NOMO-1 treated with dmso at 0.1 percent for 144 hours (cell line): ENCODE results near the gene DMXL1.
A peak's percentile ranks its signal among the peaks of the same experiment; 100 is the strongest.

ENCODE experiments used
- DNase-seq: peaks from one replicate; lab custom pipeline; 2025; ENCODE audit not compliant: unreplicated experiment; lab: John Stamatoyannopoulos, UW

DMXL1 gene, protein sequence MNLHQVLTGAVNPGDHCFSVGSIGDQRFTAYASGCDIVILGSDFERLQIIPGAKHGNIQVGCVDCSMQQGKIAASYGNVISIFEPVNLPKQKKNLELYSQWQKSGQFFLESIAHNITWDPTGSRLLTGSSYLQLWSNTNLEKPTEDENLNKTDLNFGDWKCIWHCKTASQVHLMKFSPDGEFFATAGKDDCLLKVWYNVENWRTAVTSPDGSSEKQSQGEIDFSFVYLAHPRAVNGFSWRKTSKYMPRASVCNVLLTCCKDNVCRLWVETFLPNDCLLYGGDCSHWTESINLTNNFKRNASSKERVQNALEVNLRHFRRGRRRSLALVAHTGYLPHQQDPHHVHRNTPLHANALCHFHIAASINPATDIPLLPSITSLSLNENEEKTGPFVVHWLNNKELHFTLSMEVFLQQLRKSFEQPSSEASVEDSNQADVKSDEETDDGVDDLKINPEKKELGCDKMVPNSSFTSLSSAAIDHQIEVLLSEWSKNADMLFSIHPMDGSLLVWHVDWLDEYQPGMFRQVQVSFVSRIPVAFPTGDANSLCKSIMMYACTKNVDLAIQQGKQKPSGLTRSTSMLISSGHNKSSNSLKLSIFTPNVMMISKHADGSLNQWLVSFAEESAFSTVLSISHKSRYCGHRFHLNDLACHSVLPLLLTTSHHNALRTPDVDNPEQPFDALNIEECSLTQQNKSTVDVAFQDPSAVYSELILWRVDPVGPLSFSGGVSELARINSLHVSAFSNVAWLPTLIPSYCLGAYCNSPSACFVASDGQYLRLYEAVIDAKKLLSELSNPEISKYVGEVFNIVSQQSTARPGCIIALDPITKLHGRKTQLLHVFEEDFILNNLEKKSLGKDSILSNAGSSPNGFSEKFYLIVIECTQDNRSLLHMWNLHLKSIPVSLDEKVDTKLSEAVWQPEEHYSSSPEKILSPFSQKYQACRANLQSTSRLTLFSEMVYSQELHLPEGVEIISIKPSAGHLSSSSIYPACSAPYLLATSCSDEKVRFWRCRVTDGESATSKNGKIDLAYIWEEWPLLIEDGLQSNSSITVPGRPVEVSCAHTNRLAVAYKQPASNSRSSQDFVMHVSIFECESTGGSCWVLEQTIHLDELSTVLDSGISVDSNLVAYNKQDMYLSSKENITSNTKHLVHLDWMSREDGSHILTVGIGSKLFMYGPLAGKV (N-terminal part only)

DNA sequence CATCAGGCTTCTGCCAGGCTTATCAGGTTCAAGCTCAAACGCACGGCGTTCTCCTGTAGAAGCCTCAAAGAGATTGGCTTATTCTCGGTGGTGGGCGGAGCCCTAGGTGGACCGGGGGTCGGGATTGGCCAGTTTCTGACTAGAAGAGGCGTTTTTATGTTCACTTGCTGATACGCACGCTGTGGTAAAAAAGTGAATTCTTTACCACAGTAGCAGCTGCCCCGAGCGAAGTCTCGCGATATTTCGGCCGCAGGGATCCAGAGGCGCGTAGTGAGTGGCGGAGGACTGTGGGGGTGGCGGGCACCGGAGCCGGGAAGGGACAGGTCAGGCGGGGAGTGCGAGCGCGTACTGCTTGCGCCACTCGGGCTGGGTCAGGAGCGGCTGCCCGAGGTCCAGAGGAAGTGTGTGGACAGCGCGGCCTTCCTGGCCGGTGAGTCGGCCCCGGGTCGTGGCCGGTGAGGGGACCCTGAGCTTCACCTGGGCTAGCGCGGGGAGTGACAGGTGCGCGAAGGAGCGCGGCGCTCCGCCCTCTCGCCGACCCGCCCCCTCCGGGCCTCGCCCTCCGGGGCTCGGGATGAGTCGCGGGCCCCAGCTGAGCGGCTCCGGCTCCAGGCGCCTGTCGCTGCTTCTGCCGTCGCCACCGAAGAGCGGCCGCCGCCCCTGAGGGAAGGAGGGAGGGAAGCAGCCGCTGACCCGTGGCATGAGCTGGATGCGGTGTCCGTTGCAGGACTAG, at the start of gene DMXL1:
DMXL1 (plus strand) TSS at position 260 of the 733 bp plus-strand sequence. CDS start 483 bp downstream, outside the sequence.
- DNase-seq: peak; percentile 96

GRCh38 chr5:119021149-119021732, 49.6 kb upstream of the DMXL1 start:
- DNase-seq: no peak

GRCh38 chr5:119022017-119022745, 48.7 kb upstream of the DMXL1 start:
- peak; percentile 33 for DNase-seq

- no peak for DNase-seq
Observed at GRCh38 chr5:119022773-119023172, 48.1 kb upstream of the DMXL1 start.

- DNase-seq: no peak
Observed at GRCh38 chr5:119028575-119028974, 42.3 kb upstream of the DMXL1 start.

DNA sequence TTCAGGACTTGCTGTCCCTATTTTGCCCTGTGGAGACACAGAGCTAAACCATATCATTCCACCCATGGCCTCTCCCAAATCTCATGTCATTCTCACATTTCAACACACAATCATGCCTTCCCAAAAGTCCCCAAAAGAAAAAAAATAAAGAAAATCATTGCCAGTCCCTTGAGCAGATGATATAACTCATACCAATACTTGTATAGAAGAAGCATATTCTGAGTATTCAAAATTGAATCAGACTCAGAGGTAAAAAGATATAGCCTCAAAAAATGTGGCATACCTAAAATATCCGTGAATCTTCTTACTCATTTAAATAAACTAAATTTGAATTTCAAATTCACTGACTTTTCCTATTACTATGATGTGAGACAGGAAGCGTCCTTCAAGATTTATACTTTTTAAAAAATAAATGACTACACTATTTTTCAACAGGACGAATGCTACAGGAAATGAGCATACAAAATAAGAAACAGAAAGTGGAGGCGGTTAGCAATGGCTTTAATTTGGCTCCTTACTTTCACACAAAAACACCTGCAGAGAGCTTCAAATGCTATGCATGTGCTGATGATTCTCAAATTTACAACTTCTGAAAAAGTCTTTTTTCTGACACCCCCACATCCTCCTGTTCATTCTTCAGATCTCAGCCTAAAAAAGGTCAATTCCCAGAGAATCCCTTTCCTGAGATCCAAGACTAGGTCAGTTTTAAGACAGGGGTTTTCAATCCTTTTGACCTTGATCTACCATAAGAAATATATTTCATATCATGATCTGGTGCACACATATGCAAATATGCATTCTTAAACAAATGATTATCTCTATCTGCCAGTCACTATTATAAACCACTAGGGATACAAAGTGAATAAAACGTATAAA, 39.6 kb upstream of the DMXL1 start:
- no peak for DNase-seq

- no peak for DNase-seq
Observed at GRCh38 chr5:119031905-119032304, 39.0 kb upstream of the DMXL1 start.

- peak; percentile 50 for DNase-seq
Observed at GRCh38 chr5:119032656-119033055, 38.2 kb upstream of the DMXL1 start.

DNA sequence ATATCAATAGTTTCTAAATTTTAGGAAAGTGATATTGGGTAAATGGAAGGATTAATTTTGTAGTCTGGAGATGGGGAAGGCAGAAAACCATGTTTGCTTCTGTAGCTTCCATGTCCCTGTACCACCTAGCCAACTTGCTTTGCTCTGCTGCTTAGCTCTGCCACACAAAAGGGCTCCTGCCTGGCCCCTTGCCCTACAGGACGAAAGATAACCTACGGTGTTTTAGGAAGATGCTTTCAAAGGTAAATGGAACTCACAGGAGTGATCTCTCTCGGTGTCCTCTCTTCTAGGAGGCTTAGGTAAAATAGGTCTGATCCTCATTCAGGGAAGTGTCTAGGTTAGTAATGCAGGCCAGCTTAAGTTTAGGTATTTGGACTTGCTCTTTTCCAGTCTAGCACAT, 37.8 kb upstream of the DMXL1 start:
- DNase-seq: no peak

DNA sequence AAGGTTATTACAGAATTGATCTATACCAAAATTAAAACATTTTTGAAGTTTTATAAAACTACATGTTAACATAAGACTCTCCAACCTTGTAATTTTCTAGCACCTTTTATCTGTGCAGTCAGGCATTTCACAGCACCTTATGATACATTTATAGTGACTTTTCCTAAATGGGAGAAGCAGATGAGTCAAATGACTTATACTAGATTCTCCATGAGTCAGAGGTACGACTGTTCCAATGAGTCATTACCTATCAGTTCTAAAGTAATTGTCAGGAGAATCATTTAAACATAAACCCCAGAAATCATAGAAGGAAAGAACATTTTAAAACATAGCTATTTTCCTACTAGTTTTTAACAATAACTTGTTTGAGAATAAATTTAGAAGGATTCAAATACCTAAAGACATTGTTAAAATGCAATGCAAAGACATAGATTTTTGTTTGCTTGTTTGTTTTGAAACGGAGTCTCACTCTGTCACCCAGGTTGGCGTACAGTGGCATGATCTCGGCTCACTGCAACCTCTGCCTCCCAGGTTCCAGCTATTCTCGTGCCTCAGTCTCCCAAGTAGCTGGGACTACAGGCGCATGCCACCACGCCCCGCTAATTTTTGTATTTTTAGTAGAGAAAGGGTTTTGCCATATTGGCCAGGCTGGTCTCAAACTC, 34.7 kb upstream of the DMXL1 start:
- no peak for DNase-seq

GRCh38 chr5:119037496-119038215, 33.2 kb upstream of the DMXL1 start:
- no peak for DNase-seq

DNA sequence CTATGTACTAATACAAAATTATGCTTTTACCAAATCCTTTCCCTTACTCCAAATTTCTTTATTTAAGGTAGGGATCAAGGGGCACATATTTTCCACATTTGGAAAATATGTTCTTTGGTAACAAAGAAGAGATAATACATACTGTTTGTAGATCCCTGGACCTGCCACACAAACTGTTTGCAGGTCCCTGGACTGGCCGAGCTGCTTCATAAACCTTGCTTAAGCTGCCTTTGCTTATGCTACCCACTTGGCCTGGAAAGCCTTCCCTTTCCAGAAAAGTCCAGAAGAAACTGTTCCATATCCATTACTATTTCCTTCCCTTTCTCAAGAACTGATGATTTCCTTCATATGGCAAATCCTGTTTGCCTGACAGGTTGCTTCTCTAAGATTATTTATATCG, 22.6 kb upstream of the DMXL1 start:
- no peak for DNase-seq

- no peak for DNase-seq
Observed at GRCh38 chr5:119049824-119050449, 20.9 kb upstream of the DMXL1 start.

DNA sequence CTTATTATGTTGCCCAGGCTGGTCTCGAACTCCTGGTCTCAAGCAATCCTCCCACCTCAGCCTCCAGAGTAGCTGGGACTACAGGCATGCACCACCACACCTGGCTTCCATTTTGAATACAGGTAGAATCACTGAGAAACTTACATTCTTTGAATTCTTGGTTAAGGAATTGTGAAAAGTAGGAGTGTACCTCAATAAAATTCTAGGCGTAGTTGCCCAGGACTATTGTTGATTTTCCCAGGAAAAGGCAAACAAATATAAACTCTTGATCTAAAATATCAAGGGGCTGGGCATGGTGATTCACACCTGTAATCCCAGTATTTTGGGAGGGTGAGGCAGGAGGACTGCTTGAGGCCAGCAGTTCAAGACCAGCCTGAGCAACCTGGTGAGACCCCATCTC, 16.8 kb upstream of the DMXL1 start:
- no peak for DNase-seq

GRCh38 chr5:119055294-119055693, 15.6 kb upstream of the DMXL1 start:
- DNase-seq: no peak

GRCh38 chr5:119058979-119059529, 11.8 kb upstream of the DMXL1 start:
- DNase-seq: no peak

GRCh38 chr5:119059740-119060255, 11.1 kb upstream of the DMXL1 start:
- no peak for DNase-seq
